Stimulated activated CD4-positive, alpha-beta T cell treated with anti-CD3 and anti-CD28 coated beads, TNF-alpha, amount 100 ng/mL, for 1 hour (primary cell): ENCODE results near the gene SPSB3.

Source experiments
- DNase-seq, 3 donors: peaks; one replicate each; pipeline ENCODE4 v3.0.0-alpha.2; 2020; ENCODE audit warnings: low read depth in 3 of 3, low spot score in 1 of 3

Gene SPSB3

DNA sequence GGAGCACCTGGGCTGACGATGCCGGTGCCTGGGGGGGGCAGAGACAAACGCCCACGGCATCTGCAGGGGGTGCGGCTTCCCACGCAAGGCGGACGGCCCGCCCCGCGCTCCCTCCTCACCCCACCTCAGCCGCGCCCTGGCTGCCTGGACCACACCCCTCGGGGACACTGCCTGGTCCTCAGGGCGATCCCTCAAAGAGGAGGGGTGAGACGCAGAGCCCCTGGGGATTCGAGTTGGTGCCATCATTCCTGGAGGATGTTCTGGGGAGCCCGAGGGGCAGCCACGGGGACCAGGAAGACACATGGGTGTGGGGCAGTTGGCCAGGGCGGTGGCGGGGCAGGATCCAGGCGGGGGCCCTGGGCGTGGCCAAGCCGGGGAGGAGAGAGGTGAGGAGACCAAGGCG, 7.3 kb upstream of the SPSB3 start:
- no peak for DNase-seq

DNA sequence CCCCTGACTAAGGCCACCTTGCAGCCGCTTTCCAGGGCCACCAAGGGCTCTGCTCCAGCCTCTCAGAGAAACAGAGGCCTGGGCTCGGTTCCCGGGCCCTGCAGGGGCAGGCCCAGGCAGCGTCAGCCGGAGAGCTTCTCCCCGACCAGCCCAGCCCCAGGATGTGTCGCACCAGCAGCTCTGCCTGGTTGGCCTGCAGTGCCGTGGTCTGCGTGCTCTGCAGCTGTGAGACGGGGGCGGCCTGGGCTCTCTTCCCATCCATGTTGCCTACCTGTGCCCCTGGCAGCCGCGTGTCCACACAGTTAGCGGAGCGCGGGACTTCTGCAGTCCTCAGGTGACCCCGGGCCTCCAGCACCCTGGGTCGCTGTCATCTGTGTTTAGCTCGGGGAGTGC, 6.3 kb upstream of the SPSB3 start:
- no peak for DNase-seq

- DNase-seq: no peak
These were observed 5.8 kb upstream of the SPSB3 start for GRCh38 chr16:1788095-1788707.

GRCh38 chr16:1787322-1788094, 5.1 kb upstream of the SPSB3 start:
- DNase-seq: no peak

- no peak for DNase-seq
These were observed 4.6 kb upstream of the SPSB3 start for GRCh38 chr16:1787056-1787321.

DNA sequence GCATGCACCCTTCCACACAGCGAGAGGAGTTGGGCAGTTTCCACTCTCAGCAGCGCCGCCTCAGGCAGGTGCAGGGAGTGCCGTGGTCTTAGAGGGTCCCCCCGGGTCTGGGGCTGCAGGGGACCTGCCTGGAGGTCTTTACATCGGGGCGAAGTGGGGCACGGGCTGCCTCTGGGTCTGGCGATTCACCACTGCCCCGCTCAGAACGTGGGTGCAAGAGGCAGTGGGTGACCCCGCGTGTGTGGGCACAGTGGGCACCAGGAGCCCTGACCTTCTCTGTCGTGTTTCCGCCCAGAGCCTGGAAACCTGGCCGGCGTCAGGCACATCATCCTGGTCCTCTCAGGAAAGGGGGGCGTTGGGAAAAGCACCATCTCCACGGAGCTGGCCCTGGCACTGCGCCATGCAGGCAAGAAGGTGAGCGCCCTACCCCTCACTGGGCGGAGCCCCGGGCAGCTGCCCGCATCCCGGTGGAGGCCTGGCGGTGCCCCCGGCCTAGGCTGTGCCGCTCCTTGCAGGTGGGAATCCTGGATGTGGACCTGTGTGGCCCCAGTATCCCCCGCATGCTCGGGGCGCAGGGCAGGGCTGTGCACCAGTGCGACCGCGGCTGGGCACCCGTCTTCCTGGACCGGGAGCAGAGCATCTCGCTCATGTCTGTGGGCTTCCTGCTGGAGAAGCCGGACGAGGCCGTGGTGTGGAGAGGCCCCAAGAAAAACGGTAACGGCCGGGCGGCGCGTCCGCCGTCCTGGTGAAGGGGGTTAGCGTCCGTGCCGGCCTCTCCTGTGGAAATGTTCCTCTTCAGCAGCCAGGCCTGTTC, 4.1 kb upstream of the SPSB3 start:
- DNase-seq: no peak

DNA sequence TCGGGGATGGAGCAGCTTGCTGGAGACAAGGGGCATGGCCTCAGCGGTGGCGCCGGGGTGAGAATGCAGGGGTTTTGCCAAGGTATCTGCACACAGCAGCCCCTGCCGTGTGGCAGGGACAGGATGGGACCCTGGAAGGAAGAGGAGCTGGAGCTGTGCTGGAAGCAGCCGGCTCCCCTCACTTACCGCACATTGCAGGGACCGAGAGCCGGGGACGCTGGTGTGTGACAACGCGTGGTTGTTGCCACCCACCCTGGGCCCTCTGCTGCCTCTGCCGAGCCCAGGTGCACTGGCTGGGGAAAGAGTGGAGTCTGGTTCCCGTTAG, 3.4 kb upstream of the SPSB3 start:
- DNase-seq: no peak

GRCh38 chr16:1784977-1785845, 2.8 kb upstream of the SPSB3 start:
- DNase-seq: no peak

DNA sequence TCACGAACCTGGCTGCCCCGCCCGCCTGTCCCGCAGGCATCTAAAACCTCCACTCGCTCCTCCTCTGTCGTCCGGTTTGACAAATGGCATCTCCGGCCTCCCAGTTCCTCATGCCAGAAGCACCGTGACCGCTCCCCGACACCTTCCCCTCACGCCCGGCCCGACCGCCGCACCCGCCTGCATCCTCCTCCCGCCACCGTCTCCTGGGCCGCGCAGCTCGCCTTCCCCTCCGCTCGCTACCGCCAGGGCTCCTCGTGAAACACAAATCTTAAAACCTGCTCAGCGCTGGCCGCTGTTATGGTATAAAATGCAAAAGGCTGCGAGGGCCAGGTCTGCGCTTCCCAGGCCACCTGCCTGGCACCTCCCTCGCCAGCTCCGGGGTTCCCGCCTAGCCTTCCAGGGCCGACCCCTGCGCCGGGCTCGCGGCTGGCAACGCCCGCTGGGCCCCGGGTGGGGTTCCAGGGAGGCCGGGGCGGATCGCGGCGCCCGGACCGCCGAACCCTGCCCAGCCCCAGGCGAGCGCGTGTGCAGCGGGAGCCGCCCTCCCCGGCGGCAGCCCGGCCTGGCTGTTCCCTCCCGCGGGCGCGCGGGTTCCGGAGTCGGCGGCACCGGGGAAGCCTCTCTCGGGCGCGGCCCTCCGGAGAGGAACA, 488 bp downstream of the SPSB3 start:
- no peak for DNase-seq

GRCh38 chr16:1781254-1781653, 1.1 kb downstream of the SPSB3 start:
- DNase-seq: no peak

DNA sequence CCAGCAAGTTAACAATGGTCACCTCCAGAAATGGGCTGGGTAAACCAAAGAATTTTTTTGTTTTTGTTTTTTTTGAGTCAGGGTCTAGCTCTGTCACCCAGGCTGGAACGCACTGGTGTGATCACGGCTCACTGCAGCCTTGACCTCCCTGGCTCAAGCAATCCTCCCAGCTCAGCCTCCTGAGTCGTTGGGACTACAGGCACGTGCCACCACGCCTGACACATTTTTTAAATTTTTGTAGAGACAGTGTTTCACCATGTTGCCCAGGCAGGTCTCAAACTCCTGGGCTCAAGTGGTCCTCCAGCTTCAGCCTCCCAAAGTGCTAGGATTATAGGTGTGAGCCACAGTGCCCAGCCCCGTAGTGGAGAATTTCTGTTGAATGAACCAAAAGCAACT, 1.7 kb downstream of the SPSB3 start:
- no peak for DNase-seq

GRCh38 chr16:1779741-1780676, 2.4 kb downstream of the SPSB3 start:
- no peak for DNase-seq

DNA sequence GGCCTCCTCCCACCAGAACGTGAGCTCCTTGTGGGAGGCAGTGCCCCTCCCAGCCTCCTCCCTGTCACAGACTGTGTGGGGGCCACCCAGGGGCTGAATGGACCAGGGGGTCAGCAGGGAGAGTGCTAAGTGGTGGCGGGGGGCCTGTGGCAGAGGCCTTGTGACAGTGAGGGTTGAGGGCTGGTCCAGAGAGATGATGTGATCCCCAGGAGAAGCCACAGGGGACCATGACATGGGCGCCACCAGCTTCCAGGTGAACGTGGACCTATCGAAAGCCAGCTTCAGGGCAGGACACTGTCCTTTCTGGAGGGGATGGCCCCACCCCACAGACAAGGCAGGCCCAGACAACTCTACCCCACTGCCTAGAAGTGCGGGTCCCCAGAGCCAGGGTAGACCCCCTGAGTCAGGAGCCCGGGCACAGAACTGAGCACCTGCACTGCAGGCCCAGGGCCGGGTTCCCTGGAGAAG, 3.1 kb downstream of the SPSB3 start:
- no peak for DNase-seq

DNA sequence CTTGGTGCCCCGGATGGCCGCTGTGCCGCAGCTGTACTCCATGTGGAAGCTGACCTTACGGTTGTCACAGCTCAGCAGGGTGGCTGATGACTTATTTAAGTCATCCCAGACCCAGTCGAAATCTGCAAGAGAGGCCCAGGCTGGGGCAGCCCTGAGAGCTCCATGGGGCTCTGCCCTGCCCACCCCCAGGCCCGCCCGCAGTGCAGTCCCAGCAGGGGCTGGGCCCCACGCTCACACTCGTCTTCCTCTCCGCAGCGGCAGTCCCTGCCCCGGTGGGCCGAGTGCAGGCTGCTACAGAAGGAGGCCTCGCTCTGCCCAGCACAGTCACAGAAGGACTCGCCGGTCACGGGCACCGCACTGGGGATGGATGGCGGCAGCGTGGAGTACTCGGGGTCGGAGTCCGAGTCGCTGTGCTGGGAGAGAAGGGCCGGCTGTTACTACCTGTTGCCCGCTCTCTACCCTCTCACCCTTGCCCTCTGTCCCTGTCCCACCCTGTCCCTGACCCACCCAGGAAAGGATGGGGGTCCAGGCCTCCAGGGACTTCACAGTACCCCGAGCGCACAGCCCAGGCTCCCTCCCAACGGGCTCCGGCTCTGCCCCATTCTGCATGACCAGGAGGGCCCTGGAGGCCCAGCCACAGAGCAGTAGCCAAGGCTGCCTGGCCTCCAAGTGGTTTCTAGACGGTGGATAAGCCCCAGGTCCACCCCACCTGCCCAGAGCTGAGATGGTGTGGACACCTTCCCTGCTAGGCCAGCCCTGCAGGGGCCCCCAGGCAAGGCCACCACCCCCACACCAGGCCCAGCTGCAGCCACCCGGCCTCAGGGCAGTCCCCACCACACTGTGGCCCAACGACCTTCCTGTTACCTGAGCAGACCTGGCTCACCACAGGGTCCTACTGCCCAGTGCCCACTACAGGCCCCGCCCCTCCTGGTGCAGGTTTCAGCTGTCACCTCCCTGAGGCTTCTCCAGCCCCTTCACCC, 3.9 kb downstream of the SPSB3 start:
- DNase-seq: no peak

DNA sequence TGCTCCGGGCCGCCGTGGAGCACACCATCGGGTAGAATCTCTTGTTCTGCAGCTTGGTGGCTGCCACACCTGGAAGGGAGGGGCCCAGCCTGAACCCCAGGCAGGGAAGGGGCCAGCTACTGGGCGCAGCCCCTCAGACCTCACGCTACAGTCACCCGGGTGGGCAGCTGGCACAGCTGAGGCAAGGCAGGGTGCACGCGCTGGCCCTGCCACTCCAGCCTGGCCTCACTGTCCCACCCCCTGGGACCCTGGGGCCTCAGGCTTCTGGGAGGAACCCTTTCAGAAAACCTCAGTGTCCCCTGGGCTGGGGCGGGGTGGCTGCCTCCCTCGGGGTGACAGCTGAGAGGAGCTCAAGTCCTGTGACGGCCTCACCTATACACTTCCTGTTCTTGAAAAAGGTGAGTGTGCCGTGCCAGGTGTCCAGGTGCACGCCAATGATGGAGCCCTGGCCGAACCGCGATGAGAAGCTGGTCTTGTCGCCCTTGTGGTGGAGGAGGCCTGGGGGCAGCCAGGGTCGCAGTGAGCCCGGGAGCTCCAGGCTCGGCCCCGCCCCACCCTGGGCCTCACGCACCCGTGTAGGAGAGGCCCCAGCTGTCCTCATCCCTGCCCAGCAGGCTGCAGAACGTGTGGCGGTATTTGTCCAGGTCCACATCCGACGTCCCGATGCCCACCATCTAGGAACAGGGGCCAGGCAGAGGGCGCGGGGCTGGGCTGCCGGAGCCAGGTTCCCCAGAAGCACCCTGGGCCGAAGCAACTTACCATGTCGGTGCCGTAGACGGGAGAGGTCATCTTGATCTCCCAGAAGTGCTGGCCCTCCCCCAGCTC, 4.8 kb downstream of the SPSB3 start:
- no peak for DNase-seq

DNA sequence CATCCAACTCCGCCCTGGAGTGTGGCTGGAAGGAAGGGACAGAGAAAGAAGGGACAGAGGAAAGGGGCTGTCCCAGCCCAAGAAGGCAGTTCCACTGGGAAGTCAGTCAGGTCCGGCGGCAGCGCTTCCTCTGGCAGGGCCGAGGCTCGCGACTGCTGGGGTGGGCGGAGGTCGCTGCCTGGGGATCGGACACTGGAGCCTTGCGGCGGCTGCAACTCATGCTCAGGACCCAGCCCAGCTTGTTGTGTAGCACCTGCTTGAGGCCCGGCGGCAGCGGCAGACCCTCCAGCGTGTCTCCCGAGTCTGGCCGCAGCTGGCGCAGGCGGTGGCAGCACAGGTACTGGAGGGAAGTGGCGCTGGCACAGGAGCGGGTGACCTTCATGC, 5.4 kb downstream of the SPSB3 start:
- DNase-seq: no peak

DNA sequence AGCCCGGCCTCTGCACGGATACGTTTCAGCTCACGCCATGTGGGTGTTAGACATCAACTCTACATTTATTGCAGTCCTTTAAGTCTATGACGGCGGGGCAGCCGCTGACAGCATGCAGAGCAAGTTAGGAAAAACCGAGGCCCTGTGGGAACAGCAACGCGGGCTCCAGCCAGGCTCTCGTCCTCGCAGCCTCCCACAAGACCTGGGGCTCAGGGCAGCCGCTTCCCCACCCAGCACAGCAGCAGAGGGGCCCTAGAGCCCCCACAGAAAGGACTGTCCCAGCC, 5.8 kb downstream of the SPSB3 start:
- no peak for DNase-seq
